OCI-LY3 (cell line): ENCODE measurements around the gene DUSP9.

Experiments used
- CTCF ChIP-seq: fragments of 200-600, 300-600 bp; sonication (generic); IDR thresholded peaks from 2 replicates; pipeline ENCODE4 v1.5.1; 2014; ENCODE audit warnings: antibody characterized with exemption, low read length, low read depth
- EZH2phosphoT487 ChIP-seq: fragments of 200-600 bp; shearing (Covaris generic); IDR thresholded peaks from 2 replicates; pipeline ENCODE4 v1.6.1; 2018; ENCODE audit warnings: antibody characterized with exemption, mixed run types, low read depth

GRCh38 chrX:153649915-153650782 is 3.1 kb downstream of the DUSP9 start:
- TF ChIP-seq CTCF (no peak), EZH2phosphoT487 (no peak)
